ENCODE measurements around the gene RPS16.

The RPS16 gene

GRCh38 chr19:39397360-39398296 lies 38.1 kb downstream of the RPS16 start (continued):
- TF ChIP-seq MZF1 (tag by site-specific recombination; IDR thresholded peaks at IDR 0.05; ENCODE audit: borderline replicate concordance) (peak; percentile 56), ZNF354C (tag by site-specific recombination; IDR thresholded peaks at IDR 0.05; ENCODE audit: borderline replicate concordance, low read depth) (no peak), KLF17 (tag by site-specific recombination; IDR thresholded peaks at IDR 0.05) (peak; percentile 84), ZNF223 (tag by site-specific recombination; IDR thresholded peaks at IDR 0.05) (peak; percentile 90), MEIS1 (CRISPR knock-in tag; IDR thresholded peaks at IDR 0.05; ENCODE audit: borderline replicate concordance) (no peak), YY2 (tag by site-specific recombination; IDR thresholded peaks at IDR 0.05) (no peak), ZNF843 (tag by site-specific recombination; IDR thresholded peaks at IDR 0.05) (peak; percentile 60; the same call in 1 of the 2 replicates), HIC1 (tag by site-specific recombination; IDR thresholded peaks at IDR 0.05) (peak; percentile 98), CTCF (tag by site-specific recombination; IDR thresholded peaks at IDR 0.05) (peak; percentile 100), ZFP3 (tag by site-specific recombination; IDR thresholded peaks at IDR 0.05; ENCODE audit: low read depth) (no peak), ZFP37 (tag by site-specific recombination; IDR thresholded peaks at IDR 0.05) (peak; percentile 86), ZXDB (tag by site-specific recombination; IDR thresholded peaks at IDR 0.05) (peak; percentile 98)
- TF ChIP-seq, protein P1, sequence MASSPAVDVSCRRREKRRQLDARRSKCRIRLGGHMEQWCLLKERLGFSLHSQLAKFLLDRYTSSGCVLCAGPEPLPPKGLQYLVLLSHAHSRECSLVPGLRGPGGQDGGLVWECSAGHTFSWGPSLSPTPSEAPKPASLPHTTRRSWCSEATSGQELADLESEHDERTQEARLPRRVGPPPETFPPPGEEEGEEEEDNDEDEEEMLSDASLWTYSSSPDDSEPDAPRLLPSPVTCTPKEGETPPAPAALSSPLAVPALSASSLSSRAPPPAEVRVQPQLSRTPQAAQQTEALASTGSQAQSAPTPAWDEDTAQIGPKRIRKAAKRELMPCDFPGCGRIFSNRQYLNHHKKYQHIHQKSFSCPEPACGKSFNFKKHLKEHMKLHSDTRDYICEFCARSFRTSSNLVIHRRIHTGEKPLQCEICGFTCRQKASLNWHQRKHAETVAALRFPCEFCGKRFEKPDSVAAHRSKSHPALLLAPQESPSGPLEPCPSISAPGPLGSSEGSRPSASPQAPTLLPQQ (tag by site-specific recombination; IDR thresholded peaks at IDR 0.05) = peak; percentile 88

DNA sequence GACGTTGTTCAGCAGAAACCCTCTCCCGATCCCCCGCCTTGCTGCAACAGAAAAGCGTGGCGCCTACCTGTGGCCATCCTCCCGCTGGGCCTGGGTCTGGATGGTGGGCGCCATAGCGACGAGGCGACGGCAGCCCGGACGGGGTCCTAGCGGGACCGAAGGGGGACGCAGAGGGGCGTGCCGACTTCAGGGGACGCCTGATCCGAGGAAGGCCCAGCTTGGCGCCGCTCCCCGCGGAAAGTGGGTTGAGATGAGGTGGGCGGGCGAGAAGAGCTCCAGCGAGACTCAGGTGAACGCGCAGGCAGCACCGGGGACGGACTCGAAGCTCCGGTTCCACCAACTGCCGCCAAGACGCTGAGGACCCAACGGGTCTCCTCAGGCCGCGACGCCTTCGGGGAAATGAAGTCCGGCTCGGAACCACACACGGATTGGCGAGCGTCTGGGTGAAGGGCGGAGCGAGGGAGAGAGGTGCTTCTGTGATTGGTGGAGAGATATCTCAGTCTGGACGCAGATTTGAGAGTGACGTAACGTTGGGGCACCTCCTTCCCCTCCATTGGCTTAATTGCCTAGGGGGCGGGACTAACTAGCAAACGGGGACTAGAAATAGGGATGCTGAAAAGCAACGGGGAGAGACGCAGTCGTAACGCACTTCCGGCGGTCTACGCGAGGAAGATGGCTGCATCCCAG lies 44.9 kb downstream of the RPS16 start, which contains the start of the genes MED29 and PAF1:
Gene MED29 (plus strand): TSS at position 628 of the 687 bp plus-strand sequence. CDS start 45 bp downstream, at position 673.
Gene PAF1 (minus strand): TSS at position 356 of the 687 bp plus-strand sequence. CDS start 242 bp downstream, at position 114.
- Histone ChIP-seq H3K36me3 (ENCODE audit: control insufficient read depth in 2 of 2, insufficient read depth in 1 of 2, low read length in 2 of 2) (peaks cover 60 to 68% of the 10 kb centered on the region in 2 experiments), H3K4me1 (ENCODE audit: control insufficient read depth, insufficient read depth, low read length) (peaks cover 17% of the 10 kb centered on the region), H3K4me3 (ENCODE audit: low read depth, low read length) (peak within 1 kb of the TSS; percentile 68), H3K9me3 (ENCODE audit: control insufficient read depth, insufficient read depth, low read depth, low read length) (no peaks in the 10 kb centered on the region), H3K27ac (ENCODE audit: extremely low read depth, low read depth, low read length) (peak within 1 kb of the TSS; percentile 97)
- POLR2A ChIA-PET = interaction anchor here (0.5 to 5.3 kb wide), 37 partner anchors 8 to 1017 kb away, joined by 3 to 175 read pairs (median 5); partner anchors contain the start of genes EID2, EID2B, GGN and PAK4
- CTCF ChIA-PET = interaction anchor here (0.6 to 2.5 kb wide), 17 partner anchors 11 to 1156 kb away, joined by 3 to 29 read pairs (median 4); partner anchors contain the start of genes PLEKHG2, SAMD4B and SARS2
- TF ChIP-seq MEIS1 (CRISPR knock-in tag; IDR thresholded peaks at IDR 0.05; ENCODE audit: borderline replicate concordance) (no peak), PRDM1 (tag by site-specific recombination; IDR thresholded peaks at IDR 0.05) (peak; percentile 58; the same call in 1 of the 2 replicates), BCL11A (tag by site-specific recombination; IDR thresholded peaks at IDR 0.05; ENCODE audit: low read depth) (peak; percentile 45; the same call in 1 of the 2 replicates), ZBTB17 (tag by site-specific recombination; IDR thresholded peaks at IDR 0.05) (peak; percentile 96)
- TF ChIP-seq, protein P2, sequence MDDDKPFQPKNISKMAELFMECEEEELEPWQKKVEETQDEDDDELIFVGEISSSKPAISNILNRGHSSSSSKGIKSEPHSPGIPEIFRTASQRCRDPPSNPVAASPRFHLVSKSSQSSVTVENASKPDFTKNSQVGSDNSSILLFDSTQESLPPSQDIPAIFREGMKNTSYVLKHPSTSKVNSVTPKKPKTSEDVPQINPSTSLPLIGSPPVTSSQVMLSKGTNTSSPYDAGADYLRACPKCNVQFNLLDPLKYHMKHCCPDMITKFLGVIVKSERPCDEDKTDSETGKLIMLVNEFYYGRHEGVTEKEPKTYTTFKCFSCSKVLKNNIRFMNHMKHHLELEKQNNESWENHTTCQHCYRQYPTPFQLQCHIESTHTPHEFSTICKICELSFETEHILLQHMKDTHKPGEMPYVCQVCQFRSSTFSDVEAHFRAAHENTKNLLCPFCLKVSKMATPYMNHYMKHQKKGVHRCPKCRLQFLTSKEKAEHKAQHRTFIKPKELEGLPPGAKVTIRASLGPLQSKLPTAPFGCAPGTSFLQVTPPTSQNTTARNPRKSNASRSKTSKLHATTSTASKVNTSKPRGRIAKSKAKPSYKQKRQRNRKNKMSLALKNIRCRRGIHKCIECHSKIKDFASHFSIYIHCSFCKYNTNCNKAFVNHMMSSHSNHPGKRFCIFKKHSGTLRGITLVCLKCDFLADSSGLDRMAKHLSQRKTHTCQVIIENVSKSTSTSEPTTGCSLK (tag by site-specific recombination; IDR thresholded peaks at IDR 0.05) = no peak
- TF ChIP-seq, protein P3, sequence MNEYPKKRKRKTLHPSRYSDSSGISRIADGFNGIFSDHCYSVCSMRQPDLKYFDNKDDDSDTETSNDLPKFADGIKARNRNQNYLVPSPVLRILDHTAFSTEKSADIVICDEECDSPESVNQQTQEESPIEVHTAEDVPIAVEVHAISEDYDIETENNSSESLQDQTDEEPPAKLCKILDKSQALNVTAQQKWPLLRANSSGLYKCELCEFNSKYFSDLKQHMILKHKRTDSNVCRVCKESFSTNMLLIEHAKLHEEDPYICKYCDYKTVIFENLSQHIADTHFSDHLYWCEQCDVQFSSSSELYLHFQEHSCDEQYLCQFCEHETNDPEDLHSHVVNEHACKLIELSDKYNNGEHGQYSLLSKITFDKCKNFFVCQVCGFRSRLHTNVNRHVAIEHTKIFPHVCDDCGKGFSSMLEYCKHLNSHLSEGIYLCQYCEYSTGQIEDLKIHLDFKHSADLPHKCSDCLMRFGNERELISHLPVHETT (tag by site-specific recombination; IDR thresholded peaks at IDR 0.05) = peak; percentile 83
